Stimulated activated CD8-positive, alpha-beta memory T cell treated with anti-CD3 and anti-CD28 coated beads, Interleukin-12 subunit alpha, Interleukin-12 subunit beta, amount 100 ng/mL, for 24 hours (primary cell): ENCODE results near the gene ZNF227.
"Not testable (repeated sequence)": the region's sequence is repeated elsewhere in the genome, so short reads cannot be mapped to it uniquely, and the experiment has no call there.

ENCODE experiments used
- DNase-seq: peaks from one replicate; pipeline ENCODE4 v3.0.0-alpha.2; 2020; ENCODE audit errors: extremely low read depth

Gene ZNF227

DNA sequence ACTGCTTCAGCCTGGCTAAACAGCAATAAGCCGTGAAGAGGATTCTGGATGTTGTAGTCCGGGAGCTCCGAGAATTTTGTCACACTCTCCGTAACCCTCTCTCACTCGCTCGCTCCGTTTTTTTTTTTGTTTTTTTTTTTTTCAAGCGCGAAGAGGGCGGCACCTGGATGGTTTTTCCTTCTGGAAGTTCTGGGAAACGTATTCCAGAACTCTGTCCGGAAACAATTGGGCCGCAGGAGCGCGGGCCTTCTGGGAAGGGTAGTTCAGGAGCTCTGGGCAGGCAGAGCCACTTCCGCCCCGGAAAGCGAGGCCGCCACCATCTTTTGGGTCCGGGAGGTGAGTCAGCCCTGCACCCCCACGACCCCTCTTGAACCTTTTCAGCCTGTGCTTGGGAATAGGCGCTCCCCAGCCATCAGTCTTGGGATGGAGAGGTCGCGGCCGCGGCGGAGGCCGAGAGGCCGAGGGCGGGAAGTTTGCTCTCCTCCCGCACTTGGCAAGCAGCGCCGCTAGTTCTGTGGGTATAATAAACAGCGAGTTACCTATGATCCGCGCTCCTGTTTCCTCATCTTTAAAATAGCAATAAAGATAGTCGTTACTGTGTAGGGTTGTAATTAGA, at the start of gene ZNF227:
TSS of gene ZNF227 (plus strand) at position 283 of the 616 bp plus-strand sequence. CDS start 5,261 bp downstream, outside the sequence.
- DNase-seq: peak; percentile 62

GRCh38 chr19:44163789-44164188, 48.5 kb upstream of the ZNF227 start:
- no peak for DNase-seq

- DNase-seq: no peak
Measured at GRCh38 chr19:44164327-44164672, 48.0 kb upstream of the ZNF227 start.

GRCh38 chr19:44164673-44165512, 47.4 kb upstream of the ZNF227 start, which contains the start of gene ZNF226:
ZNF226 (plus strand) TSS chr19:44165100; CDS start chr19:44170081, 4,981 bp downstream.
- DNase-seq: peak; percentile 50

DNA sequence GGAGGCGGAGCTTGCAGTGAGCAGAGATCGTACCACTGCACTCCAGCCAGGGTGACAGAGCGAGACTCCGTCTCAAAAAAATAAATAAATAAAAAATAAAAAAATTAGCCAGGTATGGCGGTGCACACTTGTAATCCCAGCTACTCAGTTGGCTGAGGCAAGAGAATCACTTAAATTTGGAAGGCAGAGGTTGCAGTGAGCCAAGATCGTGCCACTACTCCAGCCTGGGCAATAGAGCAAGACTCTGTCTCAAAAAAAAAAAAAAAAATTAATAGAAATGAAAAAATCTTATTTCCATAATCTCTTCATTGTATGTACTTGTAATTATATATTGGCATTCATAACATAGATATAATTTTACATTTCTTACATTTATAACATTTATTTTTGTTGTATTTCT, 41.7 kb upstream of the ZNF227 start:
- DNase-seq: not testable (repeated sequence)

GRCh38 chr19:44176590-44176989, 35.7 kb upstream of the ZNF227 start:
- DNase-seq: no peak

- DNase-seq: no peak
Measured at GRCh38 chr19:44180968-44181367, 31.4 kb upstream of the ZNF227 start.

- no peak for DNase-seq
Measured at GRCh38 chr19:44182145-44182544, 30.2 kb upstream of the ZNF227 start.

- no peak for DNase-seq
Measured at GRCh38 chr19:44190020-44190419, 22.3 kb upstream of the ZNF227 start.

DNA sequence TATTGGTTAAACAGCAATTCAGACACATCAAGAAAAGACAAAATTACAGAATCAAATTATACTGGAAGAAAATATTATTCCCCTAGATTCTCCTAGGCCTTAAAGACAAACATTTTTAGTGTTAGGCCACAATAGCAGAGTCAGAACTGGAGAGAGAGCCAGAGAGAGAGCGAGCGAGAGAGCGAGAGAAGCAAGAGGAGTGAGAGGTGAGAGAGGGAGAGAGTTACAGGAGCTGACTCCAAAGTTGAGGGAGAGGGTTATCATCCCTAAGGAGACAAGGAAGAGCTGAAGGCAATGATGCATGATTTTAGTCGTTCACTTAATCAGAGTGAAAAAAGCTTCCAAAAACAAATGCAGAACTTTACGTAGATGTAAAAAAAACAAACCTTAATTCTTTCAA, 20.2 kb upstream of the ZNF227 start:
- no peak for DNase-seq

- no peak for DNase-seq
Measured at GRCh38 chr19:44196772-44197171, 15.6 kb upstream of the ZNF227 start.

GRCh38 chr19:44202470-44202869, 9.9 kb upstream of the ZNF227 start:
- no peak for DNase-seq

DNA sequence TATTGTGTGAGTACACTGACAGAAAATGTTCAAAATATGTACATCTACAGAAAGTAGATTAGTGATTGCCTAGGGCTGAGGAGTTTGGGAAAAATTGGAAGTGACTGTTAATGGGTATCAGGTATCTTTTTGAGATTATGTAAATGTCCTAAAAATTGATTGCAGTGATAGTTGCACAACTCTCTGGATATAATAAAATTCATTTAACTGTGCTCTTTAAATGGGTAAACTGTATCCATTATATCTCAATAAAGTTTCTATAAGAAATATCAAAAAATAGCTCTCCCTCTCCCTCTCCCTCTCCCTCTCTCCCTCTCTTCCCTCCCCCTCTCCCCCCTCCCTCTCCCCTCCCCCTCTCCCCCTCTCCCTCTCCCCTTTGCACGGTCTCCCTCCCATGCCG, 9.4 kb upstream of the ZNF227 start:
- no peak for DNase-seq

- not testable (repeated sequence) for DNase-seq
Measured at GRCh38 chr19:44203877-44204276, 8.5 kb upstream of the ZNF227 start.

DNA sequence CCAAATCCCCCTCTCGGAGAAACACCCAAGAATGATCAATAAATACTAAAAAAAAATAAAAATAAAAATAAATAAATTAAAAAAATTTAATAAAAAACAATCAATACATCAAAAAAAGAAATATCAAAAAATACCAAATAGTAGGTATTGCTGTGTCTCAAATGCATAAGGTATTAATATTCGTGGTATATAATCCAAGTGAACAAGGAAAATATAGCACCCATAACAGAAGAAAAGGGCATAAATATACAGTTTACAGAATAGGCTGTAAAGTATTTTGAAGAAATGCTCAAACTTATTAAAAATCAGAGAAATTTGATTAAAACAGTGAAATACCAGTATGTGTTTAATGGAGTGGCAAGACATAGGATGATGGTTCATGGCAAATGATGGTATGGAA, 7.6 kb upstream of the ZNF227 start:
- DNase-seq: no peak

DNA sequence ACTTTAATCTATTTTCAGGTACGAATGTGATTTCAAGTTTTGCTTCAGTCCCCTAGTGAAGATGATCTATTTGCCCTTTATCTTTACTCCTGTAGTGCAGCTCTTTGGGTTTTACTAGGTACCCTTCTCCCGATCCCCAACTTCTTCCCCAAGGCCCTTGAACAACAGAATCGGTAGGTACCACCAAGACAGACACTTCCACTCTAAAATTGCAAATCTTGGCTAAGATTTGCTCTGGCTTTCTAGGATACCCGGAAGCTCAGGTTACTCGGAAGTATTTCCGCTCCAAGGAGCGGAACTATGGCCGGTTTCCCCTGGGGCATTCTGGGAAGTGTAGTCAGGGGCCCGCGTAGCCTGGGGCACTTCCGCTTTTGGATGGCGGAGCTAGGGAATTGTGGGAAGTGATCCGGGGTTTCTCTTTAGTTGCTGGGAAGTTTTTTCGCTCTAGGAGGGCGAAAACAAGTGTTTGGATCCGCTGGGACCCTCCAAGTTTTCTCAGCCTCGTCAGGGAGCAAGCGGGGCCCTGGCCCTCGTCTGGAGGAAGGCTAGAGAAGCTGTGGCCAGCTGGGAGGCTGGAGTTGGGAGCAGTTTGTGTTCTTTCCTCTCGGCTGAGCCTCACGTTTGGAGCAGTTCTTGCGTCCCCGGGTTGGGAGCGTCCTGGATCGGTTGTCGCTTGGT, 5.1 kb upstream of the ZNF227 start:
- peak; percentile 56 for DNase-seq

- no peak for DNase-seq
Measured at GRCh38 chr19:44212866-44213346, 574 bp downstream of the ZNF227 start.

DNA sequence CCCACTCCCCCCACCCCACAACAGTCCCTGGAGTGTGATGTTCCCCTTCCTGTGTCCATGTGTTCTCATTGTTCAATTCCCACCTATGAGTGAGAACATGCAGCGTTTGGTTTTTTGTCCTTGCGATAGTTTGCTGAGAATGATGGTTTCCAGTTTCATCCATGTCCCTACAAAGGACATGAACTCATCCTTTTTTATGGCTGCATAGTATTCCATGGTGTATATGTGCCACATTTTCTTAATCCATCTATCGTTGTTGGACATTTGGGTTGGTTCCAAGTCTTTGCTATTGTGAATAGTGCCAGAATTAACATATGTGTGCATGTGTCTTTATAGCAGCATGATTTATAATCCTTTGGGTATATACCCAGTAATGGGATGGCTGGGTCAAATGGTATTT, 7.6 kb downstream of the ZNF227 start:
- not testable (repeated sequence) for DNase-seq

DNA sequence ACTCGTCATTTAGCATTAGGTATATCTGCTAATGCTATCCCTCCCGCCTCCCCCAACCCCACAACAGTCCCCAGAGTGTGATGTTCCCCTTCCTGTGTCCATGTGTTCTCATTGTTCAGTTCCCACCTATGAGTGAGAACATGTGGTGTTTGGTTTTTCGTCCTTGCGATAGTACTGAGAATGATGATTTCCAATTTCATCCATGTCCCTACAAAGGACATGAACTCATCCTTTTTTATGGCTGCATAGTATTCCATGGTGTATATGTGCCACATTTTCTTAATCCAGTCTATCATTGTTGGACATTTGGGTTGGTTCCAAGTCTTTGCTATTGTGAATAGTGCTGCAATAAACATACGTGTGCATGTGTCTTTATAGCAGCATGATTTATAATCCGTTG, 8.4 kb downstream of the ZNF227 start:
- not testable (repeated sequence) for DNase-seq

DNA sequence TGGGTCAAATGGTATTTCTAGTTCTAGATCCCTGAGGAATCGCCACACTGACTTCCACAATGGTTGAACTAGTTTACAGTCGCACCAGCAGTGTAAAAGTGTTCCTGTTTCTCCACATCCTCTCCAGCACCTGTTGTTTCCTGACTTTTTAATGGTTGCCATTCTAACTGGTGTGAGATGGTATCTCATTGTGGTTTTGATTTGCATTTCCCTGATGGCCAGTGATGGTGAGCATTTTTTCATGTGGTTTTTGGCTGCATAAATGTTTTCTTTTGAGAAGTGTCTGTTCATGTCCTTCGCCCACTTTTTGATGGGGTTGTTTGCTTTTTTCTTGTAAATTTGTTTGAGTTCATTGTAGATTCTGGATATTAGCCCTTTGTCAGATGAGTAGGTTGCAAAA, 9.0 kb downstream of the ZNF227 start:
- not testable (repeated sequence) for DNase-seq

- no peak for DNase-seq
Measured at GRCh38 chr19:44228318-44228717, 16.0 kb downstream of the ZNF227 start.

GRCh38 chr19:44232867-44233266, 20.5 kb downstream of the ZNF227 start:
- DNase-seq: no peak

- no peak for DNase-seq
Measured at GRCh38 chr19:44236384-44236783, 24.1 kb downstream of the ZNF227 start.
